Measurements from ENCODE around the gene SMPD2.

Gene SMPD2

DNA sequence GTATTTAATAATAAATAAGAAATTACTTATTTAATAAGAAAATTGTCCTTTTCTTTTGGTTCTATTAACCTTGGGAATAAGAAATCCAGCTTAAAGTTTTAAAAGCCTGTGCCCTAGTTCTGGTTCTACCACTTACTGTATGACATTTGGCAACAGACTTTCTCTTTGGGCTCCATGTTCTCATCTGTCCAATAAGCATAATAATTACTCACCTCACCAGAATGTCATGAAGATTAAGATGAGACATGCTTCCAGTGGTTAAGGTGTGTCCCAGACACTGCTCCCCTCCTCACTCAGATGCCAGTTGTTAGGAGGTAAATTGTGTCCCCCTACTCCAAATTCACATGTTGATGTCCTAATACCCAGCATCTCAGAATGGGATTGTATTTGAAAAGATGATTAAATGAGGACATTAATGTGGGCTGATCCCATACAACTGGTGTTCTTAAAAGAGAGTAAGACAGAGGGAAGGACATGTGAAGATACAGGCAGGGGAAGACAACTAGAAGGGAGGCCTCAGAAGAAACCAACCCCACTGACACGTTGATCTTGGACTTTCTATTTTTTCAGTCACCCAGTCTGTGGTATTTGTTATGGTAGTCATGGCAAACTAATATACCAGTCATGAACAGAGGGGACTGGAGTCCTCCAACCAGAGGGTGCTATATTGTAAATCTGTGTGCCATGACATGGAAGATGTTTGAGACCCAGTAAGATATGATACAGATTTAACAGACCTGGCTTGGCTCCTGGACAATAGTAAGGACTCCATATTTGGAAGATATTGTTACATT, 21.4 kb downstream of the SMPD2 start:
- DNase-seq, result no peak

- no peak for DNase-seq
Measured at GRCh38 chr6:109465772-109466171, 25.2 kb downstream of the SMPD2 start.

- DNase-seq, result no peak
Measured at GRCh38 chr6:109466212-109466923, 25.8 kb downstream of the SMPD2 start.

- DNase-seq, result no peak
Measured at GRCh38 chr6:109467696-109468095, 27.2 kb downstream of the SMPD2 start.

DNA sequence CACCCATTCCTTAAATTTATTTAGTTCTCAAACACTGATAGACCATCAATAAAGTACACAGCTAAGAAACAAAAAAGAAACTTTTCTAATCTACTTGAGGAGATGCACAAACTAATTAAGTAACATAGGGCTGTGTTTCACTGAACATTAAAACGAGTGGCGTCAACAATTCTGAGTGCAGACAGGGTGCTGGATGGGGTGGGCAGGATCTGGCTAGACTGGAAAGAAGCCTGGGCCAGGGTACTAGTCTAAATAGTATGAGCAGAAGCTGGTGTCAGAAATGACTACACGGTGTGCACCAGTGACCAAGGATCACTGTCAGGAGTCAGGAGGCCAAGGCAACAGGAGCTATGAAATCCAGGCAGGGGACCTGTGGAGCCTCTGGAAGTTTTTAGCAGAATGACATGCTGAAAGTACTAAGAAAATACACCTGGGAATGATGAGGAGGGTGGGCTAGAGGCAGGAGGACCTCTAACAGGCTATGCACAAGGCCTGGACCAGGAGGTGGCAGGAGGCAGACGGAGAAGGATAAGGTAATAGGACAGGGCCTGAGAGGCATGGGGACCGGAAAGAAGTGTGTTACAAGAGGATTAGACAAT, 29.2 kb downstream of the SMPD2 start:
- DNase-seq, result no peak

DNA sequence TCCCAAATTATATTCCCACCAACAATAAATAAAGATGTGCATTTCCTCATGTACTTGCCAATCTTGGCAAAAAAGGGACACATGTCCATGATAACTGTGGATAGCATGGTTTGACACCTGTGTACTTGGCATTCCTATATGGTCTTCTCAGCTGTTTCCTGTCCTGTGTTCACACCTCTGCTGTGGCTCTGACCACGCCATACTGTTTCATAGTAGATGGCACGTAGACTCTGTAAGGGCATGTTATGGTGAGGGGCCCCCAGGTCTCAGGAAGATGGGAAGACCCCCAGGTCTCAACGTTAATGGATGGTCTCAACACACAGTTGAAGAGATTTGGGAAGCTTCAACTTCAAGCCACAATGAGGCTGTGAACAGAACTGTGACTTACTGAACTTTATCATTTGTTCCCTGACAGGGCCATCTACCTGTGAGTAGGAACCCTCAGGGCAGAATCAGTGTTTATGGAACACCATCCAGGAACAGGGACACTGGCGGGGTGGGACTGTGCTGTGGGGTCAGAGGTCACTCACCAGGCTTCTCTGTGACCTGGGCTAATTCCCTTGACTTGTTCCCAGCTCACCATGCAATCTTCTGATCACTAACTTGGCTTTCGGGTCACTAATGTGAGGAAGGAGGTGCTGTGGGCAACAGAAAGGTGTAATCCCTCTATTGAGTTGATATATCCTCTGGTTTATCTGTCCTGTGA, 30.7 kb downstream of the SMPD2 start:
- DNase-seq, result no peak

GRCh38 chr6:109472132-109472995, 31.8 kb downstream of the SMPD2 start:
- no peak for DNase-seq

DNA sequence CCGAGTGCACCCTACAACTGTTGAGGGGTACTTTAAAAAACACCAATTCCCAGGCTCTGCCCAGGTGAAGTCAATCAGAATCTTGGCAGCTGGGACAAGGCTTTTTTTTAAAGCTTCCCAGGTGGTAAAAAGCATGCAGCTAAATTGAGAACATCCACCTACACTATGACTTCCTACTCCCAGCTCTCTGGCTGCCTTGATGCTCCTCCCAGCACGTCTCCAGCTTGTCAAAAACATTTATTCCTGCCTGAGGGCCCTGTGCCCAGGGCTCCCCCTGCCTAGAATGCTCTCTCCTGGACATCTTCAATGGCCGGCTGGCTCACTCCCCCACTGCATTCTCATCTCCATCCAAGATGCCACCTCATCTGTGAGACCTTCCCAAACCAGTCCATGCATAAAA, 32.6 kb downstream of the SMPD2 start:
- DNase-seq, result no peak

- no peak for DNase-seq
Measured at GRCh38 chr6:109474995-109475394, 34.5 kb downstream of the SMPD2 start.

DNA sequence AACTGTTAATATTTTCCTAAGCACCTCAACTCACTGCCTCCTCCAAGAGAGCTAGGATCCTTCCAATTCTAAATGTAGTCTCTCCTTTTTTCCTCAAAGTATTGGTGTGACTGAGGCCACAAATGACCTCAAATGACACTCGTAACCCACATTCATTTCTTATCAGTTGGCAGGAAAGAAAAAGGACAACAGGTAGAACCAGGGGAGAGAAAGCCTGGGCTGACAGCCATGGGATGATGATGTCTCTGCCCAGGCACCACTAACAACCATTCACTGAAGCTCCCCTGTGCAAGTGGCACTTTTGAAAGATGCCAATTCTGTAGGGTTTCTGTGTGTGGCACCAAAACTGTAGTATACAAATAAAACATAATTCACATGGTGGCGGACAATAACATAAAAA, 35.1 kb downstream of the SMPD2 start:
- DNase-seq, result no peak

DNA sequence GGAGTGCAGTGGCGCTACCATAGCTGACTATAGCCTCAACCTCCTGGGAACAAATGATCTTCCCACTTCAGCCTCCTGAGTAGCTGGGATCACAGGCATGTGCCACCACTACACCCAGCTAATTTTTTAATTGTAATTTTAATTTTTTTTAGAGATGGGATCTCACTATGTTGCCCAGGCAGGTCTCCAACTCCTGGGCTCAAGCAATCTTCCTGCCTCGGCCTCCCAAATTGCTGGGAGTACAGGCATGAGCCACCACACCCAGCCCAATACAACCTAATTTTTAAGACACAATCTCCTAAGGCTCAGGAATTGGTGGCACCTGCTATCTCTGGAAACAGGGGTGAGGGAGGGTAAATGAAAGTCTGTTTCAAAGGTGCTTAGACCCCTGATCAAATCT, 36.7 kb downstream of the SMPD2 start:
- DNase-seq, result no peak

GRCh38 chr6:109477725-109478124, 37.2 kb downstream of the SMPD2 start:
- no peak for DNase-seq

- DNase-seq, result no peak
Measured at GRCh38 chr6:109478222-109478805, 37.8 kb downstream of the SMPD2 start.

GRCh38 chr6:109478841-109479624, 38.5 kb downstream of the SMPD2 start:
- DNase-seq, result no peak

GRCh38 chr6:109480993-109481480, 40.5 kb downstream of the SMPD2 start:
- DNase-seq, result no peak

GRCh38 chr6:109482905-109483734, 42.6 kb downstream of the SMPD2 start, which contains the start of gene ZBTB24:
ZBTB24 (minus strand) TSS chr6:109483219; CDS start chr6:109482026, 1,193 bp downstream.
- peak; percentile 96 for DNase-seq

DNA sequence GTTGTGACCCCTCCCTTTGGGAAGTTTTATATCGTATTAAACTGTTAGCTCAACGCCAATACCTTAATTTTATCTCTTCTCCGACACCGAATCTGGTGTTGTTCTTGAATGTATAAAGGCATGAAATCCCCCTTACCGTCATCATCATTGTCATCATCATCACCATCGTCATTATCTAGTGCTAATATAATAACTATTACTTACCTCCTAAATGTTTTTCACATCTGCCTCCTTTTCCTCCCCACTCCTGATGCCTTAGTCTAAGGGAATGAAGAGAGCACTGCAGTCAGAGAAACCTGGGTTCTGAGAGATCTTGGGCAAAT, 43.2 kb downstream of the SMPD2 start:
- peak; percentile 47 for DNase-seq

DNA sequence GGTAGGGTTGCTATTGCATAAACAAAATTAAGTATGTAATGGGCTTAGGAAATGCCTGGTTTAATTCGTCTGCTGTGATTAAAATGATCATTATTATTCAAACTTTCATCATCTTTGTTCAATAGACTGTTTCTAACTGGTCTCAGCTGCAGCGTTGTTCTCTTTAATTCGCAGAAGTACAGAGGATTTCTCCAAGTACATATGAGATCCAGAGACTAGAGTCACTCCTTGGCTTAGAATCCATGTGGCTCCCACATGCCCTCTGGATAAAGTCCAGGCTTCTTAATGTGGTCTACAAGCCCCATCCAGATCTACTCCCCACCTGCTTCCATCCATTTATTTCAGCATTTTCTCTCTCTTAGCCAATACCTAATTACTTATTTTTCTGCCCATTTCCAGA, 43.6 kb downstream of the SMPD2 start:
- peak; percentile 30 for DNase-seq

DNA sequence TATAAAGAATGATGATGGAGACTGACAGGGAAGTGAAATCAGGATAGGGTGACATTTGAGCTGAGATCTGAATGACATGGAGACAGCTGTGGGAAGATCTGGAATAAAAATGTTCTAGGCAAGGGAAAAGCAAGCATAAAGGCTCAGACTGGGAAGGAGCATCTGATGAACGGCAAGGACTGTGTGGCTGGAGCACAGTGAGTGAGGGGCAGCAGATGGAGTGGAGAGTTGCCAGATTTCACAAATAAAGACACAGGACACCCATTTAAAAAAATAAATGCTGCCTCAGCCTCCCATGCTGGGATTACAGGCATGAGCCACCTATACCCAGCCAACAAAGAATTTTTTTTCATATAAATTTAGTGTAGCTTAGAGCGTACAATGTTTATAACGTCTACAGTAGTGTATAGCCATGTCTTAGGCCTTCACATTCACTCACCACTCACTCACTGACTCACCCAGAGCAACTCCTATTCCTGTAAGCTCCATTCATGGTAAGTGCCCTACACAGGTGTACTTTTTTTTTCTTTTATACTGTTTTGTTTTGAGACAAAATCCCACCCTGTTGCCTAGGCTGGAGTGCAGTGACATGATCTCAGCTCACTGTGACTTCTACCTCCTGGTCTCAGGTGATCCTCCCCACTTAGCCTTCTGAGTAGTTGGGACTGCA, 44.9 kb downstream of the SMPD2 start:
- no peak for DNase-seq

- no peak for DNase-seq
Measured at GRCh38 chr6:109486068-109486467, 45.5 kb downstream of the SMPD2 start.
